SK-N-SH treated with all-trans-retinoic acid at 6 μM for 48 hours (cell line): Measurements from ENCODE around the gene CDCA4.

Experiments used
- ATAC-seq: fragments of 200-7000 bp; cut with Tn5 transposase; 3 replicates; pipeline ENCODE4 v1.9.1; 2020; ENCODE audit warnings: mild to moderate bottlenecking, moderate library complexity
- ARNTL ChIP-seq: fragments of 450-650 bp; formaldehyde crosslinking; IDR thresholded peaks from 2 replicates; pipeline ENCODE4 v1.5.0; 2020; ENCODE audit warnings: low read depth, mild to moderate bottlenecking, moderate library complexity, borderline replicate concordance
- BACH2 ChIP-seq: fragments of 250-450 bp; sonication (Bioruptor Pico); IDR thresholded peaks from 2 replicates; pipeline ENCODE4 v1.9.0; 2021; ENCODE audit warnings: mild to moderate bottlenecking, borderline replicate concordance
- CREB5 ChIP-seq: fragments of 250-450 bp; sonication (Bioruptor Pico); IDR thresholded peaks from 2 replicates; pipeline ENCODE4 v1.5.1; 2020; ENCODE audit warnings: low read depth, mild to moderate bottlenecking, moderate library complexity
- ESRRG ChIP-seq: fragments of 250-450 bp; sonication (Bioruptor Pico); IDR thresholded peaks from 2 replicates; pipeline ENCODE4 v1.6.1; 2021; ENCODE audit warnings: mild to moderate bottlenecking
- GLIS3 ChIP-seq: fragments of 250-450 bp; sonication (Bioruptor Pico); IDR thresholded peaks from 2 replicates; pipeline ENCODE4 v1.5.0; 2020; ENCODE audit warnings: mild to moderate bottlenecking, moderate library complexity
- ISL1 ChIP-seq: fragments of 250-450 bp; sonication (Bioruptor Pico); IDR thresholded peaks from 2 replicates; pipeline ENCODE4 v2.1.2; 2022; ENCODE audit warnings: mild to moderate bottlenecking, moderate library complexity
- OSR1 ChIP-seq: fragments of 250-450 bp; sonication (Bioruptor Pico); IDR thresholded peaks from 2 replicates; pipeline ENCODE4 v1.8.0; 2022; ENCODE audit warnings: moderate library complexity, mild to moderate bottlenecking, inconsistent platforms
- PPARA ChIP-seq: fragments of 250-450 bp; sonication (Bioruptor Pico); IDR thresholded peaks from 2 replicates; pipeline ENCODE4 v1.5.0; 2020; ENCODE audit warnings: mild to moderate bottlenecking, borderline replicate concordance
- RARB ChIP-seq: fragments of 250-450 bp; sonication (Bioruptor Pico); IDR thresholded peaks from 2 replicates; pipeline ENCODE4 v1.8.0; 2021; ENCODE audit warnings: mild to moderate bottlenecking, moderate library complexity
- SNAI2 ChIP-seq: fragments of 250-450 bp; sonication (Bioruptor Pico); IDR thresholded peaks from 2 replicates; pipeline ENCODE4 v1.5.0; 2020; ENCODE audit warnings: mild to moderate bottlenecking, moderate library complexity
- TCF4 ChIP-seq: fragments of 250-450 bp; sonication (Bioruptor Pico); IDR thresholded peaks from 2 replicates; pipeline ENCODE4 v1.8.0; 2021; ENCODE audit warnings: mild to moderate bottlenecking, moderate library complexity, borderline replicate concordance
- TOX ChIP-seq: fragments of 250-450 bp; sonication (Bioruptor Pico); IDR thresholded peaks from 2 replicates; pipeline ENCODE4 v1.8.0; 2021; ENCODE audit warnings: mild to moderate bottlenecking, moderate library complexity, borderline replicate concordance
- TSHZ2 ChIP-seq: fragments of 250-450 bp; sonication (Bioruptor Pico); IDR thresholded peaks from 2 replicates; pipeline ENCODE4 v1.5.0; 2020; ENCODE audit warnings: mild to moderate bottlenecking, moderate library complexity
- ZC3H10 ChIP-seq: fragments of 250-450 bp; sonication (Bioruptor Pico); IDR thresholded peaks from 2 replicates; pipeline ENCODE4 v1.5.1; 2021; ENCODE audit warnings: mild to moderate bottlenecking, moderate library complexity
- ZFP3 ChIP-seq: fragments of 250-450 bp; sonication (Bioruptor Pico); IDR thresholded peaks from 2 replicates; pipeline ENCODE4 v1.5.0; 2020; ENCODE audit warnings: mild to moderate bottlenecking, moderate library complexity
- ZFP30 ChIP-seq: fragments of 450-650 bp; formaldehyde crosslinking; IDR thresholded peaks from 2 replicates; pipeline ENCODE4 v1.5.0; 2022; ENCODE audit warnings: mild to moderate bottlenecking, moderate library complexity
- ZNF565 ChIP-seq: fragments of 450-650 bp; formaldehyde crosslinking; conservative IDR thresholded peaks from 2 replicates; pipeline ENCODE4 v1.5.0; 2020; ENCODE audit warnings: low read depth, mild to moderate bottlenecking, moderate library complexity
- ZNF70 ChIP-seq: fragments of 450-650 bp; formaldehyde crosslinking; IDR thresholded peaks from 2 replicates; pipeline ENCODE4 v1.5.0; 2020; ENCODE audit warnings: mild to moderate bottlenecking, moderate library complexity
- TF ChIP-seq, protein P1 (sequence below): fragments of 250-450 bp; sonication (Bioruptor Pico); IDR thresholded peaks from 2 replicates; pipeline ENCODE4 v1.8.0; 2021; ENCODE audit warnings: low read depth, mild to moderate bottlenecking, moderate library complexity, borderline replicate concordance
- TF ChIP-seq, protein P2 (sequence below): fragments of 250-450 bp; sonication (Bioruptor Pico); IDR thresholded peaks from 2 replicates; pipeline ENCODE4 v1.8.0; 2020; ENCODE audit warnings: mild to moderate bottlenecking, moderate library complexity, borderline replicate concordance

CDCA4 gene

DNA sequence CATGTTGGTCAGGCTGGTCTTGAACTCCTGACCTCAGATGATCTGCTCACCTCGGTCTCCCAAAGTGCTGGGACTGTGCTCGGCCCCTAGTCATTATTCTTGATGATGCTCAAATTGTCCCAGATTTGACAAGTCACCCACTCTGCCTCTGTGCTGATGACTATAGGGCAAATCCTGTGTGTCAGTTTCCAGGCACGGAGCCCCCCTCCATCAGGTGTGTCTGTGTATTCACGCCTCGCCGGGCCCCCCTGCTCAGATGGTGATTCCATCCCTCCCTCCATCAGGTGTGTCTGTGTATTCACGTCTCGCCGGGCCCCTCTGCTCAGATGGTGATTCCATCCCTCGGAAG, 48.6 kb upstream of the CDCA4 start:
- ATAC-seq: no peak
- no peak for TF ChIP-seq ZFP3 (CRISPR knock-in tag)
- no peak for TF ChIP-seq BACH2 (CRISPR knock-in tag)
- TF ChIP-seq TOX (CRISPR knock-in tag): no peak
- no peak for TF ChIP-seq CREB5
- no peak for TF ChIP-seq TSHZ2 (CRISPR knock-in tag)
- TF ChIP-seq ZNF565 (CRISPR knock-in tag): no peak
- TF ChIP-seq ESRRG (CRISPR knock-in tag): no peak
- TF ChIP-seq, protein P1, sequence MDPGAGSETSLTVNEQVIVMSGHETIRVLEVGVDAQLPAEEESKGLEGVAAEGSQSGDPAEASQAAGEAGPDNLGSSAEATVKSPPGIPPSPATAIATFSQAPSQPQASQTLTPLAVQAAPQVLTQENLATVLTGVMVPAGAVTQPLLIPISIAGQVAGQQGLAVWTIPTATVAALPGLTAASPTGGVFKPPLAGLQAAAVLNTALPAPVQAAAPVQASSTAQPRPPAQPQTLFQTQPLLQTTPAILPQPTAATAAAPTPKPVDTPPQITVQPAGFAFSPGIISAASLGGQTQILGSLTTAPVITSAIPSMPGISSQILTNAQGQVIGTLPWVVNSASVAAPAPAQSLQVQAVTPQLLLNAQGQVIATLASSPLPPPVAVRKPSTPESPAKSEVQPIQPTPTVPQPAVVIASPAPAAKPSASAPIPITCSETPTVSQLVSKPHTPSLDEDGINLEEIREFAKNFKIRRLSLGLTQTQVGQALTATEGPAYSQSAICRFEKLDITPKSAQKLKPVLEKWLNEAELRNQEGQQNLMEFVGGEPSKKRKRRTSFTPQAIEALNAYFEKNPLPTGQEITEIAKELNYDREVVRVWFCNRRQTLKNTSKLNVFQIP: no peak
- TF ChIP-seq TCF4 (CRISPR knock-in tag): no peak
- no peak for TF ChIP-seq ZFP30 (CRISPR knock-in tag)

- no peak for TF ChIP-seq TCF4 (CRISPR knock-in tag)
- no peak for TF ChIP-seq ZFP30 (CRISPR knock-in tag)
- TF ChIP-seq PPARA: no peak
- no peak for TF ChIP-seq ISL1 (CRISPR knock-in tag)
- no peak for TF ChIP-seq SNAI2 (CRISPR knock-in tag)
- no peak for TF ChIP-seq ZFP3 (CRISPR knock-in tag)
- no peak for TF ChIP-seq TSHZ2 (CRISPR knock-in tag)
- TF ChIP-seq OSR1 (CRISPR knock-in tag): no peak
- TF ChIP-seq BACH2 (CRISPR knock-in tag): no peak
- TF ChIP-seq ESRRG (CRISPR knock-in tag): no peak
- TF ChIP-seq GLIS3 (CRISPR knock-in tag): no peak
- no peak for TF ChIP-seq RARB
- no peak for TF ChIP-seq ZNF70 (CRISPR knock-in tag)
- TF ChIP-seq, all 23 proteins: peak for 0
- no peak for ATAC-seq
Measured at GRCh38 chr14:105068818-105069217, 47.9 kb upstream of the CDCA4 start.

DNA sequence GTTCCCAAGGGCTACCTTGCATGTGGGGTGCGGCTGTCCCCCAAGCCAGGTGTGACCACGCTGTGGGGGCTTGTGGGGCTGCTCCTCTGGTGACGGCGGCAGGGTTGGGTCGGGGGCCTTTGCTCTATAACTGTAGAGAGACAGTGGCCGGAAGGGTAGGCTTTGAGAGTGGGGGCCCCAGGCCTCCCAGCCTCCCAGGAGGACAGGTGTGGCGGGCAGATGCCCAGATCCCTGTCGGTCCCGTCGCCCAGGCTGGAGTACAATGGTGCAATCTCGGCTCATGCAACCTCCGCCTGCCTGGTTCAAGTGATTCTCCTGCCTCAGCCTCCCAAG, 47.1 kb upstream of the CDCA4 start:
- TF ChIP-seq ZC3H10 (CRISPR knock-in tag) (no peak), RARB (no peak), ARNTL (CRISPR knock-in tag) (no peak)
- ATAC-seq: no peak

DNA sequence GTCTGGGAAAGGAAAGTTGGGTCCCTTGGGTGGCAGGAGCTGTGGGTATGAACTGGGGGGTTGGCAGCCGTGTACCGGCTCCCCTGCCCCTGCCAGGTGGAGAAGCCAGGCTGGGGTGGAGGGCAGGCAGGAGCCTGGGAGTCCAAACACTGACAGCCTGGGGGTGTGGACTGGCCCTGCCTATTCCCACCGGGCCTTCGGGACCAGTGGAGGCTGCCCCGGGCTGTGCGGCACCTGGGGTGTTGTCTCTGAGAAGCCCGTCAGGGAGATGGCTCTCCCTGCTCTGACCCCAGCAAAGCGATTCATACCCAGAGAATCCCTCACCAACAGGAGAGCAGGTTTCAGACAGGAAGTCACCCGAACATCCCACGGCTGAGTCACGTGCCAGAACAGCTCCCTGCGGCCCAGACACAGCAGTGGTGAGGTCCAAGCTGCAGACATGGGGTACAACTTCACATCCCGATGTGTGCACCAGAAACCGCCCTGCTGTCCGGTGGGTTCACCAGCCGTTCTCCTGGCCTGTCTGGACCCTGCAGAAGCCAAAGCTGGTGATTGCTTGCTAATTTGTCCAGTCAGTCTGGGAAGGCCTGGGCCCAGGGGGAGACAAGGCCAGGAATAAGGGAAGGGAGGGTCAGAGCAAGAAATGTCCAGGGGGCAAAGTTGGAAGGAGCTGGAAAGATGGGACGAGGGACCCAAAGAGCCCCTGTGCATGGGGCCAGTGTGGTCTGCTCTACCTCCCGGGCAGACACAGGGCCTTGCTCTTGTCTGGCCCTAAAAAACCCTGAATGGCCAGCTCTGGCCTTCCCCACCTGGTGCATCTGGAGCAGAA, 46.5 kb upstream of the CDCA4 start:
- ATAC-seq: peak; percentile 40
- TF ChIP-seq GLIS3 (CRISPR knock-in tag): no peak
- TF ChIP-seq ZNF70 (CRISPR knock-in tag): no peak
- TF ChIP-seq TCF4 (CRISPR knock-in tag): no peak
- no peak for TF ChIP-seq ZFP3 (CRISPR knock-in tag)
- TF ChIP-seq BACH2 (CRISPR knock-in tag): no peak
- TF ChIP-seq OSR1 (CRISPR knock-in tag): no peak
- no peak for TF ChIP-seq TSHZ2 (CRISPR knock-in tag)
- TF ChIP-seq TOX (CRISPR knock-in tag): no peak
- TF ChIP-seq ZNF565 (CRISPR knock-in tag): no peak
- TF ChIP-seq, protein P2, sequence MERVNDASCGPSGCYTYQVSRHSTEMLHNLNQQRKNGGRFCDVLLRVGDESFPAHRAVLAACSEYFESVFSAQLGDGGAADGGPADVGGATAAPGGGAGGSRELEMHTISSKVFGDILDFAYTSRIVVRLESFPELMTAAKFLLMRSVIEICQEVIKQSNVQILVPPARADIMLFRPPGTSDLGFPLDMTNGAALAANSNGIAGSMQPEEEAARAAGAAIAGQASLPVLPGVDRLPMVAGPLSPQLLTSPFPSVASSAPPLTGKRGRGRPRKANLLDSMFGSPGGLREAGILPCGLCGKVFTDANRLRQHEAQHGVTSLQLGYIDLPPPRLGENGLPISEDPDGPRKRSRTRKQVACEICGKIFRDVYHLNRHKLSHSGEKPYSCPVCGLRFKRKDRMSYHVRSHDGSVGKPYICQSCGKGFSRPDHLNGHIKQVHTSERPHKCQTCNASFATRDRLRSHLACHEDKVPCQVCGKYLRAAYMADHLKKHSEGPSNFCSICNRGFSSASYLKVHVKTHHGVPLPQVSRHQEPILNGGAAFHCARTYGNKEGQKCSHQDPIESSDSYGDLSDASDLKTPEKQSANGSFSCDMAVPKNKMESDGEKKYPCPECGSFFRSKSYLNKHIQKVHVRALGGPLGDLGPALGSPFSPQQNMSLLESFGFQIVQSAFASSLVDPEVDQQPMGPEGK (CRISPR knock-in tag): no peak
- TF ChIP-seq PPARA: no peak
